ENCODE results near the gene TMEM88.

TMEM88 gene

GRCh38 chr17:7897773-7898172 lies 42.9 kb downstream of the TMEM88 start:
- TF ChIP-seq CTCF (IDR thresholded peaks at IDR 0.05; ENCODE audit: borderline replicate concordance, insufficient read depth, low read depth, low read length), result no peak
- H3K4me3 ChIP-seq (ENCODE audit: low read depth, low read length), result no peak overlapping the region

- no peak overlapping the region for H3K4me3 ChIP-seq (ENCODE audit: low read depth, low read length)
- TF ChIP-seq CTCF (IDR thresholded peaks at IDR 0.05; ENCODE audit: borderline replicate concordance, insufficient read depth, low read depth, low read length), result no peak
Measured at GRCh38 chr17:7903154-7904103, 48.6 kb downstream of the TMEM88 start.

All from GM12875 (cell line).